ENCODE data around the gene ITGA1. TPM values are rescaled to one million over a fixed set of nuclear protein-coding genes. Genes with fewer than 3 reads are reported as not detected.

ITGA1 gene
- total and polyA plus RNA-seq, 2 of the 8 experiments (the other 6 are each of a cell fraction or from before 2014, with no cell fraction given): 2.3 to 9.0 TPM

GRCh38 chr5:52985306-52985705 lies 197.6 kb downstream of the ITGA1 start (continued):
- TF ChIP-seq ZNF274 (IDR thresholded peaks at IDR 0.05; ENCODE audit: borderline replicate concordance, extremely low read depth, low read length) (no peak), SUZ12 (IDR thresholded peaks at IDR 0.05; ENCODE audit: low read length) (no peak), NRF1 (IDR thresholded peaks at IDR 0.05; ENCODE audit: low read depth, low read length) (no peak), SIN3A (conservative IDR thresholded peaks at IDR 0.05 in 1 of 2, IDR thresholded peaks at IDR 0.05 in 1 of 2; ENCODE audit: low read depth in 1 of 2, low read length in 2 of 2) (no peak), TAF1 (IDR thresholded peaks at IDR 0.05; ENCODE audit: low read depth, low read length) (no peak), SP4 (IDR thresholded peaks at IDR 0.05; ENCODE audit: low read length) (no peak)
